Mesenchymal stem cell (in vitro differentiated cells and primary cell): ENCODE measurements around the gene KDM5D.

Source experiments
- DNase-seq: peaks from one replicate; pipeline ENCODE4 v3.0.0-alpha.2; 2013
- H2AFZ ChIP-seq: one replicate; pipeline ENCODE4 v1.6.1; 2013; ENCODE audit warnings: low read depth, mild to moderate bottlenecking, control low read depth, inconsistent platforms, low read length, moderate library complexity
- H2AK5ac ChIP-seq: 2 replicates; pipeline ENCODE4 v1.6.1; 2013; ENCODE audit warnings: low read length, moderate library complexity, mild to moderate bottlenecking, inconsistent platforms; ENCODE audit not compliant: severe bottlenecking
- H2BK120ac ChIP-seq: one replicate; pipeline ENCODE4 v1.6.1; 2013; ENCODE audit warnings: low read depth, mild to moderate bottlenecking, inconsistent platforms, low read length, moderate library complexity
- H2BK12ac ChIP-seq, 2 experiments: one replicate each; pipeline ENCODE4 v1.6.1; 2013; ENCODE audit warnings: inconsistent platforms in 2 of 2, low read length in 2 of 2, mild to moderate bottlenecking in 2 of 2, moderate library complexity in 2 of 2, control low read depth in 1 of 2
- H2BK15ac ChIP-seq: one replicate; pipeline ENCODE4 v1.6.1; 2013; ENCODE audit warnings: mild to moderate bottlenecking, low read depth, inconsistent platforms; ENCODE audit not compliant: poor library complexity, severe bottlenecking
- H2BK5ac ChIP-seq: 2 replicates; pipeline ENCODE4 v1.6.1; 2013; ENCODE audit warnings: low read depth, mild to moderate bottlenecking, low read length, control low read depth, inconsistent platforms; ENCODE audit not compliant: poor library complexity, severe bottlenecking
- H3K14ac ChIP-seq, 2 experiments: one replicate each; pipeline ENCODE4 v1.6.1; 2013; ENCODE audit warnings: inconsistent platforms in 2 of 2, low read length in 2 of 2, control low read depth in 1 of 2, mild to moderate bottlenecking in 1 of 2, moderate library complexity in 1 of 2
- H3K18ac ChIP-seq, 2 experiments: one replicate each; pipeline ENCODE4 v1.6.1; 2013; ENCODE audit warnings: inconsistent platforms in 2 of 2, low read length in 2 of 2, control low read depth in 1 of 2, low read depth in 1 of 2, mild to moderate bottlenecking in 1 of 2
- H3K23ac ChIP-seq, 2 experiments: one replicate each; pipeline ENCODE4 v1.6.1; 2013; ENCODE audit warnings: inconsistent platforms in 2 of 2, low read length in 2 of 2, mild to moderate bottlenecking in 2 of 2, moderate library complexity in 2 of 2, control low read depth in 1 of 2
- H3K27ac ChIP-seq: 2 replicates; pipeline ENCODE4 v1.5.1; 2013; ENCODE audit warnings: mild to moderate bottlenecking, moderate library complexity, low read length, control low read depth, inconsistent platforms; ENCODE audit not compliant: poor library complexity, severe bottlenecking
- H3K27me3 ChIP-seq, 2 experiments: 2 replicates each; pipeline versions ENCODE4 v1.6.1 to v1.7.0; 2013; ENCODE audit warnings: low read length in 2 of 2, mild to moderate bottlenecking in 2 of 2, moderate library complexity in 2 of 2, control low read depth in 1 of 2, inconsistent platforms in 1 of 2; ENCODE audit not compliant: control insufficient read depth in 1 of 2, insufficient read depth in 1 of 2
- H3K36me3 ChIP-seq, 2 experiments: 2 replicates each; pipeline versions ENCODE4 v1.6.1 to v1.7.0; 2013; ENCODE audit warnings: low read length in 2 of 2, control low read depth in 1 of 2, inconsistent platforms in 1 of 2, low read depth in 1 of 2, mild to moderate bottlenecking in 1 of 2; ENCODE audit not compliant: insufficient read depth in 2 of 2, control insufficient read depth in 1 of 2
- H3K4ac ChIP-seq, 2 experiments: one replicate each; pipeline ENCODE4 v1.6.1; 2013; ENCODE audit warnings: inconsistent platforms in 2 of 2, low read length in 2 of 2, mild to moderate bottlenecking in 2 of 2, moderate library complexity in 2 of 2, control low read depth in 1 of 2, low read depth in 1 of 2
- H3K4me1 ChIP-seq: 2 replicates; pipeline ENCODE4 v1.6.1; 2013; ENCODE audit warnings: low read depth, low read length, control low read depth; ENCODE audit not compliant: control insufficient read depth, insufficient read depth
- H3K4me2 ChIP-seq: 2 replicates; pipeline ENCODE4 v1.6.1; 2013; ENCODE audit warnings: low read length, mild to moderate bottlenecking, inconsistent platforms; ENCODE audit not compliant: poor library complexity, severe bottlenecking
- H3K4me3 ChIP-seq, 2 experiments: 2 replicates each; pipeline versions ENCODE4 v1.5.1 to v1.7.0; 2013; ENCODE audit warnings: low read length in 2 of 2, mild to moderate bottlenecking in 2 of 2, control low read depth in 1 of 2, low read depth in 1 of 2; ENCODE audit not compliant: insufficient read depth in 1 of 2
- H3K79me1 ChIP-seq: replicated peaks from 2 replicates; pipeline ENCODE4 v1.6.1; 2013; ENCODE audit warnings: mild to moderate bottlenecking, control low read depth, low read length, inconsistent platforms; ENCODE audit not compliant: poor library complexity, severe bottlenecking
- H3K9ac ChIP-seq: 2 replicates; pipeline ENCODE4 v1.7.0; 2013; ENCODE audit warnings: mild to moderate bottlenecking, low read length, moderate library complexity
- H3K9me3 ChIP-seq: 2 replicates; pipeline ENCODE4 v1.7.0; 2013; ENCODE audit warnings: mild to moderate bottlenecking, low read length; ENCODE audit not compliant: control insufficient read depth
- H4K8ac ChIP-seq: one replicate; pipeline ENCODE4 v1.6.1; 2013; ENCODE audit warnings: inconsistent platforms, mild to moderate bottlenecking, low read length, moderate library complexity
- H4K91ac ChIP-seq: one replicate; pipeline ENCODE4 v1.6.1; 2013; ENCODE audit warnings: mild to moderate bottlenecking, low read length, inconsistent platforms
- WGBS: methylation state at CpG from one replicate; pipeline ENCODE4 v1.1.7; 2013; ENCODE audit warnings: mixed read lengths; 5-methylcytosine and 5-hydroxymethylcytosine counted together

KDM5D gene

GRCh38 chrY:19713430-19713829 is 31.1 kb downstream of the KDM5D start:
- Histone ChIP-seq H2BK120ac (no peak overlapping the region), H2AK5ac (no peak overlapping the region), H3K14ac (no peak overlapping the region), H2BK15ac (no peak overlapping the region), H4K91ac (no peak overlapping the region), H3K9ac (no peak overlapping the region), H3K4me3 (no peak overlapping the region), H3K23ac (no peak overlapping the region), H3K79me1 (peaks cover 8% of the 10 kb centered on the region), H2BK5ac (no peak overlapping the region), H3K4me2 (no peak overlapping the region), H4K8ac (no peak overlapping the region), H2AFZ (no peak overlapping the region), H3K36me3 (peaks cover 0 to 26% of the 10 kb centered on the region in 2 experiments), H3K27me3 (no peaks in the 10 kb centered on the region), H3K4me1 (no peaks in the 10 kb centered on the region), H3K9me3 (no peaks in the 10 kb centered on the region), H3K18ac (no peak overlapping the region), H3K27ac (no peak overlapping the region), H3K4ac (no peak overlapping the region), H2BK12ac (no peak overlapping the region)
- DNase-seq = no peak
- 90% methylated on average over 3 of the region's 4 CpGs for WGBS

- Histone ChIP-seq H3K36me3 (peaks cover 0 to 33% of the 10 kb centered on the region in 2 experiments), H3K9ac (no peak overlapping the region), H3K14ac (no peak overlapping the region), H4K91ac (no peak overlapping the region), H4K8ac (no peak overlapping the region), H3K4me1 (no peaks in the 10 kb centered on the region), H2AK5ac (no peak overlapping the region), H2BK15ac (no peak overlapping the region), H3K4me3 (no peak overlapping the region), H3K27me3 (no peaks in the 10 kb centered on the region), H3K79me1 (peaks cover 3% of the 10 kb centered on the region), H3K4ac (no peak overlapping the region), H3K4me2 (no peak overlapping the region), H3K27ac (no peak overlapping the region), H2AFZ (no peak overlapping the region), H3K23ac (no peak overlapping the region), H2BK5ac (no peak overlapping the region), H2BK120ac (no peak overlapping the region), H3K18ac (no peak overlapping the region), H3K9me3 (no peaks in the 10 kb centered on the region), H2BK12ac (no peak overlapping the region)
- no peak for DNase-seq
- WGBS = 100% methylated on average over 14 of the region's 14 CpGs
These were observed 38.3 kb downstream of the KDM5D start for GRCh38 chrY:19706273-19706672.

- Histone ChIP-seq H2BK12ac (no peak overlapping the region), H3K4me3 (no peak overlapping the region), H3K14ac (no peak overlapping the region), H2BK15ac (no peak overlapping the region), H2BK120ac (no peak overlapping the region), H3K23ac (no peak overlapping the region), H3K27me3 (no peaks in the 10 kb centered on the region), H3K4me2 (no peak overlapping the region), H4K8ac (no peak overlapping the region), H3K36me3 (peaks cover 0 to 7% of the 10 kb centered on the region in 2 experiments), H2BK5ac (no peak overlapping the region), H3K4me1 (no peaks in the 10 kb centered on the region), H2AFZ (no peak overlapping the region), H2AK5ac (no peak overlapping the region), H3K9ac (no peak overlapping the region), H3K4ac (no peak overlapping the region), H4K91ac (no peak overlapping the region), H3K27ac (no peak overlapping the region), H3K9me3 (no peaks in the 10 kb centered on the region), H3K18ac (no peak overlapping the region), H3K79me1 (peaks cover 4% of the 10 kb centered on the region)
- no peak for DNase-seq
These were observed 46.0 kb downstream of the KDM5D start for GRCh38 chrY:19698495-19698894.

- no peak overlapping the region for H2BK12ac ChIP-seq
- H3K4me2 ChIP-seq = no peak overlapping the region
- H2AFZ ChIP-seq = no peak overlapping the region
- no peaks in the 10 kb centered on the region for H3K36me3 ChIP-seq
- no peak overlapping the region for H2BK5ac ChIP-seq
- no peaks in the 10 kb centered on the region for H3K27me3 ChIP-seq
- H3K4me1 ChIP-seq = no peaks in the 10 kb centered on the region
- H2BK15ac ChIP-seq = no peak overlapping the region
- no peak overlapping the region for H3K14ac ChIP-seq
- H3K79me1 ChIP-seq = no peaks in the 10 kb centered on the region
- H3K9ac ChIP-seq = no peak overlapping the region
- no peak overlapping the region for H3K18ac ChIP-seq
- H3K27ac ChIP-seq = no peak overlapping the region
- 0% methylated on average over 1 of the region's 1 CpG for WGBS
- no peak overlapping the region for H2BK120ac ChIP-seq
- H3K9me3 ChIP-seq = no peaks in the 10 kb centered on the region
- no peak for DNase-seq
- H4K91ac ChIP-seq = no peak overlapping the region
- H3K4me3 ChIP-seq = no peak overlapping the region
- H2AK5ac ChIP-seq = no peak overlapping the region
- no peak overlapping the region for H4K8ac ChIP-seq
- H3K23ac ChIP-seq = no peak overlapping the region
- H3K4ac ChIP-seq = no peak overlapping the region
These were observed 63.7 kb downstream of the KDM5D start for GRCh38 chrY:19680821-19681220.
